Fibroblast of lung (primary cell): ENCODE data around the gene SAMD3.

Source experiments
- EZH2 ChIP-seq: IDR thresholded peaks from 2 replicates; pipeline ENCODE4 v1.5.1; 2012; ENCODE audit warnings: low read length, control low read depth, mild to moderate bottlenecking; ENCODE audit errors: missing control alignments
- TF ChIP-seq, protein P1 (sequence below), 2 donors: IDR thresholded peaks in 1 of 2; conservative IDR thresholded peaks in 1 of 2; 1 replicate in 1 of 2; 2 replicates in 1 of 2; pipeline ENCODE4 v1.5.1; 2011 to 2012; ENCODE audit warnings: low read length in 2 of 2, control low read depth in 1 of 2, inconsistent platforms in 1 of 2, low read depth in 1 of 2, mild to moderate bottlenecking in 1 of 2

DNA sequence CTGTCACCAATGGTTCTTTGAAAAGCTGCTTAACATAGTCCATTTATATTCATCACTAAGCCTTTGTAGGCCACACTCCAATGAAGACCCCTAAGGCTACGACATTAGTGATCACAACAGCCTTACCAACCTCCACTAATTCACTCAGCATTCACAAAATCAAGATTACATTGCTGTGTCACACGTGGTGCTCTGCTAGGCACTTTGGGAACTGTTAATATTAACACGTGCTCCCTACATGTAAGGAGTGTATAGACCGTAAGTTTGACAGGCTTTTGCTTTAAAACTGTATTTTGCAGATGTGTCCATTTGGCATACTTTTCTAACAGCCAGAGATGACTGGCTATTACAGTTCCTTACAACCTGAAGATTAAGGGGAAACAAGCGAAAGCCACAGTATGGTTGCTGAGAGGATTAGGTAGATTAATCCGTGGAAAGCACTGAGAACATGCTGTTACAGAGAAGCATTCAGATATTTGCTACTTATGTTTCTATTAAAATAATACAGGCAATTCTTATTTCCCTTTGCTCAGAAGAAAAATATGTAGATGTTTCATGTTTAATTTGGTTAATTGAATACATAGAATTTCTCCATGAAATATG, 69.7 kb downstream of the SAMD3 start:
- no peak for TF ChIP-seq EZH2
- TF ChIP-seq, protein P1, sequence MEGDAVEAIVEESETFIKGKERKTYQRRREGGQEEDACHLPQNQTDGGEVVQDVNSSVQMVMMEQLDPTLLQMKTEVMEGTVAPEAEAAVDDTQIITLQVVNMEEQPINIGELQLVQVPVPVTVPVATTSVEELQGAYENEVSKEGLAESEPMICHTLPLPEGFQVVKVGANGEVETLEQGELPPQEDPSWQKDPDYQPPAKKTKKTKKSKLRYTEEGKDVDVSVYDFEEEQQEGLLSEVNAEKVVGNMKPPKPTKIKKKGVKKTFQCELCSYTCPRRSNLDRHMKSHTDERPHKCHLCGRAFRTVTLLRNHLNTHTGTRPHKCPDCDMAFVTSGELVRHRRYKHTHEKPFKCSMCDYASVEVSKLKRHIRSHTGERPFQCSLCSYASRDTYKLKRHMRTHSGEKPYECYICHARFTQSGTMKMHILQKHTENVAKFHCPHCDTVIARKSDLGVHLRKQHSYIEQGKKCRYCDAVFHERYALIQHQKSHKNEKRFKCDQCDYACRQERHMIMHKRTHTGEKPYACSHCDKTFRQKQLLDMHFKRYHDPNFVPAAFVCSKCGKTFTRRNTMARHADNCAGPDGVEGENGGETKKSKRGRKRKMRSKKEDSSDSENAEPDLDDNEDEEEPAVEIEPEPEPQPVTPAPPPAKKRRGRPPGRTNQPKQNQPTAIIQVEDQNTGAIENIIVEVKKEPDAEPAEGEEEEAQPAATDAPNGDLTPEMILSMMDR (conservative IDR thresholded peaks at IDR 0.05 in 1 of 2, IDR thresholded peaks at IDR 0.05 in 1 of 2; ENCODE audit: low read depth in 1 of 2, low read length in 2 of 2): no peak
